Stimulated activated naive CD8-positive, alpha-beta T cell treated with anti-CD3 and anti-CD28 coated beads, Interleukin-15, amount 100 ng/mL, for 72 hours (primary cell): ENCODE measurements around the gene HSPB7.
"Not testable (repeated sequence)": the region's sequence is repeated elsewhere in the genome, so short reads cannot be mapped to it uniquely, and the experiment has no call there.

Experiments used
- ATAC-seq: fragments of 150-1000 bp; cut with Tn5 transposase; 2 replicates; pipeline ENCODE4 v1.10.0; 2021; ENCODE audit warnings: mild to moderate bottlenecking, moderate library complexity
- DNase-seq, 2 donors: peaks; one replicate each; pipeline ENCODE4 v3.0.0; 2021 to 2022
- H3K27ac Mint-ChIP-seq, 2 donors: one replicate each; pipeline ENCODE4 v1.8.0; 2022; ENCODE audit warnings: mild to moderate bottlenecking in 2 of 2, mixed read lengths in 2 of 2, moderate library complexity in 2 of 2
- H3K27me3 Mint-ChIP-seq: one replicate; pipeline ENCODE4 v1.8.0; 2022; ENCODE audit warnings: mixed read lengths
- H3K4me1 Mint-ChIP-seq: one replicate; pipeline ENCODE4 v1.8.0; 2022; ENCODE audit warnings: mild to moderate bottlenecking, mixed read lengths
- H3K4me3 Mint-ChIP-seq, 2 donors: one replicate each; pipeline ENCODE4 v1.8.0; 2022; ENCODE audit warnings: mild to moderate bottlenecking in 2 of 2, mixed read lengths in 2 of 2, moderate library complexity in 1 of 2
- H3K9me3 Mint-ChIP-seq, 2 donors: one replicate each; pipeline ENCODE4 v1.8.0; 2022; ENCODE audit warnings: mixed read lengths in 2 of 2

HSPB7 gene

GRCh38 chr1:16017461-16018303, at the start of gene HSPB7:
HSPB7 (minus strand) TSS chr1:16018043; CDS start chr1:16017963, 80 bp downstream.
- Mint-ChIP-seq H3K27ac (peak within 1 kb of the TSS in 1 of 2 donors; percentile 89), H3K4me3 (no peak within 1 kb of the TSS), H3K9me3 (no peaks in the 10 kb centered on the region), H3K4me1 (peaks cover 21% of the 10 kb centered on the region), H3K27me3 (peaks cover 20% of the 10 kb centered on the region)
- ATAC-seq (no peak), DNase-seq (no peak)

DNA sequence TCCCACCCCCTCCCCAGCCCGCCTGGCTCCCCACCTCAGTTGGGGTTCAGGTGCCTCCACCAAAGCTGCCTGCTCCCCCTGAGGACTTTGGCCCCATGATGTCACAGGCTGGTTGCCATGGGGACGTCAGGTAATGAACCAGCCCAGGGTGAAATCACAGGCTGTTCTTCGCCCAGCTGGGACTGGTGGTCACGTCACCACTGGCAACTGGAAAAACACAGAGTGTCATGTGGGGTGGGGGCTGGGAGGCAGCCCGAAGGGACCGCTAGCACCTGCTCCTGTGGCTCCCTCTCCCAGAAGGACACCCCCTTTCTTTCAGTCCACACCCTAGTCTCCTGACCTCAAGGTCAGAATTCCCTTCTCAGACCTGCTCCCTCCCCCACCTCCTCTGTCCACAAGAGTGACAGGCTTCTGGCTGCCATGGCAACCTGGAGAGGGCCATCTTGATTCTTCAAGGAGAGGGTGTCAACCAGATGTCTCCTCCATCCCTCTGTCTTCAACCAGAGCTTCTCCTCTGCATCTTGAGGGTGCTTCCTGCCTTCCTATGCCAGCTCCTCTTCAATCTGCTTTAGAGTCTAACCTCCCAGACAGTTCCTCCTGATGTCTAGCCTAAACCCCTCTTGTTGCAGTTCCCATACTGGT, 49.4 kb upstream of the HSPB7 start:
- Mint-ChIP-seq H3K4me1 (peaks cover 31% of the 10 kb centered on the region), H3K9me3 (no peaks in the 10 kb centered on the region), H3K27ac (peak overlapping the region in 1 of 2 donors; percentile 65), H3K27me3 (peaks cover 63% of the 10 kb centered on the region), H3K4me3 (no peak overlapping the region)
- no peak for DNase-seq
- ATAC-seq: no peak

DNA sequence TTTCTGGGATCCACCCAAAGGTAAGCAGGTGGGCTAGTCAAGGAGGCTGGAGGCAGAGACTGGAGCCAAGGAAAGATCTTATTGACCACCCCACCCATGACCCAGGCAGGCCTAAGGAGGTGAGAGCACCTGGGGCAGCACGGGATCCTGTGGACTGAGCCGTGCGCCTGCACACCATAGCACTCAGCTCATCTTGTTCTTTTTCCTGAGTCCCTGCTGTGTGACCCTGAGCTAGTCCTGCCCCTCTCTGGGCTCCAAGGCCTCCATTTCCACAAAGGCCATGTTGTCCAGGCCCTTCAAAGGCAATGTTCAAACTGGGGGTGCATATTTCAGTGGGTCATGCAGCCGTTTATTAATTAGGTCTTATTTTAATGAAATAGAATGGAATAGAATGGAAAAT, 48.4 kb upstream of the HSPB7 start:
- peaks cover 31% of the 10 kb centered on the region for H3K4me1 Mint-ChIP-seq
- no peak overlapping the region for H3K4me3 Mint-ChIP-seq
- no peaks in the 10 kb centered on the region for H3K9me3 Mint-ChIP-seq
- no peak for ATAC-seq
- DNase-seq: no peak
- no peak overlapping the region for H3K27ac Mint-ChIP-seq
- peaks cover 53% of the 10 kb centered on the region for H3K27me3 Mint-ChIP-seq

- Mint-ChIP-seq H3K27ac (no peak overlapping the region), H3K27me3 (peaks cover 48% of the 10 kb centered on the region)
- ATAC-seq: no peak
These were observed 47.4 kb upstream of the HSPB7 start for GRCh38 chr1:16065269-16065576.

DNA sequence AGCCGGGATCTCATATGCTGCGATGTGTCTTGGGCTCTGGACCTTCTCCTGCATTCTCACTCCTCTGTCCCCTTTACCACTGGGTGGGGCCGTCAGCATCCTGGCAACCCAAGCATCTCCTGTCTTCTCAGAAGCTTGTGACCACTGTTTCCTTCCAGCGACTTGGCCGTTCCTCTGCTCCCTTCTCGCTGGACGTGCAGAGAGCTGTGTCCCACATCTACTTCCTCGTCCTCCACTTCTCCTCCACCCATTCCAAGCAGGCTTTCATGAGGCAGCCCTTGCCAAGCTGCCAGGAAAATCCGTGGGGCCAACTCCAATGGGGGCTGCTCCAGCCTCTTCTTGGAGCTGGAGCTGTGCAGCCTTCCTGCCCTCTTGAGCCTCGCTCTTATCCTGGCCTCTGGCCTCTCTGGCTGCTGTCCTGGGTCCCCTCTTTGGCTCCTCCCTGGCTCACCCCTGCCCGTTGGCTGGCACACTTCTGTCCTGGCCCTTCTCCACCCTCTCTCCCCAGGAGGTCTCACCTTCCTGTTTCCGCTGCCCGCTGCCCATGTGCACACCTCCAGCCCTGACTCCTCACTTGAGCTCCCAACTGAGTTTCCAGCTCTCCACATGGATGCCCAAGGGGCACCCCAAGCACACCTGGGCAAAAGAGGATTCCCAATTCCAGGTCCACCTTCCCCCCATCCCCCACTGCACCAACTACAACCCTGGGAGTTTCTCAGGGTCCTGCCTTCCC, 46.9 kb upstream of the HSPB7 start:
- Mint-ChIP-seq H3K27ac (peak overlapping the region in 1 of 2 donors; percentile 57), H3K4me1 (peaks cover 18% of the 10 kb centered on the region), H3K4me3 (no peak overlapping the region), H3K27me3 (peaks cover 43% of the 10 kb centered on the region), H3K9me3 (no peaks in the 10 kb centered on the region)
- ATAC-seq (no peak), DNase-seq (no peak)

More at GRCh38 chr1:16065269-16065576, 47.4 kb upstream of the HSPB7 start:
- Mint-ChIP-seq H3K4me1 (peaks cover 23% of the 10 kb centered on the region), H3K9me3 (no peaks in the 10 kb centered on the region), H3K4me3 (no peak overlapping the region)
- no peak for DNase-seq

DNA sequence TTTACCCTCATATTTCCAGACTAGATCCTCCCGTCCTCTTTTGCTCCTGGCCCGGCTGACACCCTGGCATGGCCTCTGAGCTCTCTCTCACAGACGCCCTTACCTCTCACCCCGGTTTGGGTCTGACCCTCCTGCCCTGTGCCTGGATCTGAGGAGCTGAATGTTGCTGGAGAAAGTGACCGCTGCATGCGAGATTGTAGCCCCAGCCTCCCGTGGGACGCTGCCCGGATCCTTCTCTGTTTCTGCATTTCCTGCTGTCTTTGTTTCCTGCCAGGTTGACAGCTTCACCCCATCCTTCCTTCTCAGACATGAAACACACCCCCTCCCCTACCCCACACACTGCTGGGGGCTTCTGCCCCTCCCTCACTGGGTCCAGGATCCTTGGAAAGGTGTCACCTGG, 46.1 kb upstream of the HSPB7 start:
- ATAC-seq (no peak), DNase-seq (no peak)
- H3K4me3 Mint-ChIP-seq: no peak overlapping the region
- peaks cover 18% of the 10 kb centered on the region for H3K4me1 Mint-ChIP-seq
- H3K27ac Mint-ChIP-seq: no peak overlapping the region
- H3K27me3 Mint-ChIP-seq: peaks cover 35% of the 10 kb centered on the region
- H3K9me3 Mint-ChIP-seq: no peaks in the 10 kb centered on the region

DNA sequence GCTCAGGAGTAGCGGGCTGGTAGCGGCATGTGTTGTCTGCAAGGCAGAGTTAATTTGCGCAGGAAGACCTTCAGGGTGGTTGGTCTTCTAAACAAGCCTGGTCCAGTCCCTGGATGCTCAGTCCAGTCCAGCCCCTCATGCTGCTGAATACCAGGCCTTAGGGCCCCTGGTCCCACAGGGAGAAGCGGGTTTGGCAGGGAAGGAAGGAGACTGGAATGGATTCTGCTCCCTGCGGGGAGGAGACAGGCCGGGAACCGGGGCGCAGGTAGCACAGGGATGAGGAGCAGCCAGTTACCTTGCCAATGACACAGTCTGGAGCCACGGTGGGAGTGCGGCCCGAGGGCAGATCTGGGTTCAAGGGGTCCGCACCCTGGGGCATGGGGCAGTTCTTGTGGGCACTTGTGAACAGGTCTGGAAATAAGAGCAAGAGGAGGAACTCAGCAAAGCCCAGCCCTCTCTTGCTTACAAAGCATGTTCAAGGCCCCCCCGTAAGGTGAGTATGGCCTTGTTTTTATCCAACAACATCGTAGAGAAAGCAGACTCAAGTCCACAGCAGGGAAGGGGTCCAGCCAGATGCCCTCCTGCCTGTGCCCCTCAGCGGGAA, 45.5 kb upstream of the HSPB7 start:
- ATAC-seq (no peak), DNase-seq (no peak)
- Mint-ChIP-seq H3K4me1 (peaks cover 18% of the 10 kb centered on the region), H3K9me3 (no peaks in the 10 kb centered on the region), H3K4me3 (no peak overlapping the region), H3K27me3 (peaks cover 29% of the 10 kb centered on the region), H3K27ac (no peak overlapping the region)

- DNase-seq, H3K27ac Mint-ChIP-seq, H3K4me3 Mint-ChIP-seq, H3K9me3 Mint-ChIP-seq: not testable (repeated sequence)
- peak; percentile 29 for ATAC-seq
- peaks cover 18% of the 10 kb centered on the region for H3K4me1 Mint-ChIP-seq
- peaks cover 27% of the 10 kb centered on the region for H3K27me3 Mint-ChIP-seq
These were observed 44.8 kb upstream of the HSPB7 start for GRCh38 chr1:16062687-16063075.

- H3K9me3 Mint-ChIP-seq, DNase-seq, ATAC-seq, H3K4me3 Mint-ChIP-seq, H3K27ac Mint-ChIP-seq: not testable (repeated sequence)
- Mint-ChIP-seq H3K27me3 (peaks cover 29% of the 10 kb centered on the region), H3K4me1 (peaks cover 18% of the 10 kb centered on the region)
These were observed 44.3 kb upstream of the HSPB7 start for GRCh38 chr1:16061989-16062686.

DNA sequence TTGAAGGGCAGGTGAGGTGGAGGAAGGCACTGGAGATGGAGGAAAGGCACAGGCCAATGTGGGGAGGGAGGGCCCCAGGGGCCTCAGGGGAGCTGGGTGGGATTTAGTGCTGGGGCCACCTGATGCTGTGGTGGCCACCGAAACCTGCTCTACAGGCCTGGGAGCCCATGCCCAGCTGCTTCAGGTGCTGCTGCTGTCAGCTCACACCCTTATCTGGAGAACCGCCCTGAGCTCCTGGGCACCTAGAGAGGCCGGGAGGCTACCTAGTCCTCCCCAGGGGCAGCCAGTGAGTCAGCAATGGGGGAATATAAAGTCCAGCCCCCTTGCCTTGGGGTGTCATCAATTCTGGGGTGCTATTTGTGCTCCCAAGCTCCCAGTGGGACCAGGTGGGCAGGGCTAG, 43.4 kb upstream of the HSPB7 start:
- Mint-ChIP-seq H3K27me3 (peaks cover 29% of the 10 kb centered on the region), H3K4me3 (no peak overlapping the region), H3K27ac (no peak overlapping the region), H3K4me1 (peaks cover 20% of the 10 kb centered on the region), H3K9me3 (no peaks in the 10 kb centered on the region)
- ATAC-seq: no peak
- DNase-seq: no peak

DNA sequence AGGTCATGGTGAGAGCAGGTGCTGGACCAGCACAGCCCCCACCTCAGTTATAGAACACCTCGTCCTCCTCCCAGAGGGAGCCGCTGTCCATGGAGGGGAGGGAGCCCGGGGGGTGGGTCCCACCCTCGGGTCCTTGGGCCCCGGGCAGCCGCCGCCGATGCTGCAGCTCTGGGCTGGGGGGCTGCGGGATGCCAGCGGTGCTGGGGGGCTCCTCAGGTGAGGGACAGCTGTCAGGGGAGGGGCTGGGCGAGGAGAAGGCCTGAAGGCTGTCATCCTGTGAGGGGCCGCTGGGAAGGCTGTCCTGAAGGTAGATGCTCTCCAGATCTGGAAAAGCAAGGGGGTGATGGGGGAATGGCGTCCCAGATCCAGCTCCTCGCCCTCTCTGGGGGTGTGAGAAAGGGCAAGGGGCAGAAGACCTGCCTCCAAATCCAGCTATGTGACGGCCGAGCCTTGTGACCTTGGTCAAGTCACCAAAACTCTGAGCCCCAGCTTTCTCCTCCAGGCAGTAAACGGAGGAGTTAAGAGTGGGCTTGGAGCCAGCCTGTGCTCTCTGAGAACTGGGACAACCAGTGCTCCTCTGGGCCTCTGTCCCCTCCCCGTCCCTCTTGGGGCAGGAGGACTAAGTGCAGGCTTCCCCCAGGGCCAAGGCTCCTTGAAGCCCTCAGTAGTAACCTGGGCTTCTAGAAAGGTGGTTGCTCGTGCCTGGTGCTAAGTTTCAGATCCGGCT, 40.7 kb upstream of the HSPB7 start:
- peak; percentile 16 for ATAC-seq
- not testable (repeated sequence) for DNase-seq, H3K9me3 Mint-ChIP-seq, H3K27me3 Mint-ChIP-seq, H3K4me3 Mint-ChIP-seq, H3K4me1 Mint-ChIP-seq, H3K27ac Mint-ChIP-seq

DNA sequence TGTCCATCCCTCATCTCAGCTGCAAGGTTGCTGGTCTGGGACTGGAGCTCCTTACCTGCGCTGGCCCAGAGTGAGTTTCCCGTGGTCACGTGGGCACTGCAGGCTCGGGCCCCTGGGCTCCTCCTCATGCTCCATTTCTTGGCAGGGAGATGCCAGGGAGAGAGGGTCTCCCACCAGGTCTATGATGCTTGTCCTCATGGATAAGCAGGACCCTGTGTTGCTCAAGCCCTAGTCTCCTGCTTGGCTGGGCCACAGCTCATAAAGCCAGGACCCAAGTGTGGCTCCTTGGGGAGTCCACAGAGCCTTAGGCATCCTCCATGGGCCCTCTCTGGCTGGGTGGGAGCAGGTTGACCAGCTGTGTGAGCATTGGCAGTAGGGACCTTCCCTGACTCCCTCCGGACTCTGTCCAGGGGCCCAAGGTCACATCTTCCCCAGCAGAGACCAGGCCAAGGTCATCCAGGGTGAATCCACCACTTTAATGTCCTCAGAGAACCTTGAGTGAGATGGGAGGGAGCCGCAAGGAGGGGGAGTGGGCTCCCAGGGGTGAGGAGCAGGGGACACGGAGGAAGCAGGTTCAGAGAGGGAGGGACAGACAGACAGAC, 39.6 kb upstream of the HSPB7 start:
- peak overlapping the region in 1 of 2 donors; percentile 57 for H3K27ac Mint-ChIP-seq
- DNase-seq, H3K4me3 Mint-ChIP-seq, H3K4me1 Mint-ChIP-seq, ATAC-seq, H3K9me3 Mint-ChIP-seq, H3K27me3 Mint-ChIP-seq: not testable (repeated sequence)

DNA sequence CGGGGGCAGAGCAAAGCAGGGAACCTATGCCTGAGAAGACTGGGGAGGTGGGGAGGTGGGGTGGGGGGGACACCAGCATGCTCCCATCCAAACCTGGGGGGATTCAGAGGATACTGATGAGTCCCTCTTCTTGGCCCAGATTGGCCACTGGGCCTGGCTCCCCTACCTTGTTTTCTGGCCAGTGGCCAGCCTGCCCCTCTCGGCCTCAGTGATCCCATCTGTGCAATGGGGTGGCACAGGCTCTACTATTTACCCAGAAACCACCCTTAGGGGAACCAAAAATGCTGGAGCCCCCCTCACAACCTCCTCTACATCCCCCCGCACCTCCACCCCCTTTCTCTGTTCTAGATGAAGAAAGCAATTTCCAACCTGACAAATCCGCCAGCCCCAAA, 38.7 kb upstream of the HSPB7 start:
- not testable (repeated sequence) for H3K4me3 Mint-ChIP-seq, H3K27ac Mint-ChIP-seq, H3K4me1 Mint-ChIP-seq, DNase-seq, H3K9me3 Mint-ChIP-seq, ATAC-seq
- peaks cover 16% of the 10 kb centered on the region for H3K27me3 Mint-ChIP-seq
